Calu3 (cell line): Measurements from ENCODE around the gene SLC25A24. TPM values are rescaled to one million over a fixed set of nuclear protein-coding genes. Genes with fewer than 3 reads are reported as not detected.

Source experiments
- BruUV-seq: library from RNA; stranded (reverse); fragments of 400-500 nt; replicated peaks from 2 replicates; lab custom pipeline; 2021; lab: Mats Ljungman, UMichigan
- CTCF ChIA-PET: fragments of 300-600 bp; sonication (Branson Sonifier 250); formaldehyde crosslinking; loops from one replicate; lab custom pipeline; 2022; ENCODE audit warnings: antibody characterized with exemption; lab: Charles Lee
- DNase-seq: peaks from one replicate; pipeline ENCODE4 v3.0.0; 2022
- H3K27ac Mint-ChIP-seq: one replicate; pipeline ENCODE4 v1.8.0; 2022; ENCODE audit warnings: mixed read lengths; ENCODE audit not compliant: unreplicated experiment
- H3K27me3 Mint-ChIP-seq: one replicate; pipeline ENCODE4 v1.8.0; 2022; ENCODE audit warnings: mixed read lengths; ENCODE audit not compliant: unreplicated experiment
- H3K36me3 Mint-ChIP-seq: one replicate; pipeline ENCODE4 v1.8.0; 2022; ENCODE audit warnings: mild to moderate bottlenecking, moderate library complexity, mixed read lengths; ENCODE audit not compliant: insufficient read depth, unreplicated experiment
- H3K4me1 Mint-ChIP-seq: one replicate; pipeline ENCODE4 v1.8.0; 2022; ENCODE audit warnings: mild to moderate bottlenecking, low read depth, mixed read lengths; ENCODE audit not compliant: unreplicated experiment
- H3K4me3 Mint-ChIP-seq: one replicate; pipeline ENCODE4 v1.8.0; 2022; ENCODE audit warnings: mild to moderate bottlenecking, low read depth, moderate library complexity, mixed read lengths; ENCODE audit not compliant: unreplicated experiment
- H3K9me3 Mint-ChIP-seq: one replicate; pipeline ENCODE4 v1.8.0; 2022; ENCODE audit warnings: low read depth, mixed read lengths; ENCODE audit not compliant: unreplicated experiment
- intact Hi-C: fragments of 100-400 bp; cut with micrococcal nuclease; formaldehyde crosslinking; loops from one replicate; pipeline ENCODE4 v1.10.0; 2022; ENCODE audit not compliant: unreplicated experiment
- total RNA-seq: library from RNA; stranded (reverse); gene quantifications from 2 replicates; pipeline ENCODE4 v1.2.3, GENCODE V29; 2022
- TF ChIP-seq, protein P1 (sequence below): fragments of 200-600 bp; IDR thresholded peaks from one replicate; pipeline ENCODE4 v1.8.0; 2022; ENCODE audit warnings: antibody characterized with exemption; ENCODE audit not compliant: unreplicated experiment

SLC25A24 gene
- total RNA-seq, 1 experiment from 2014 or later, result 40.7 TPM

DNA sequence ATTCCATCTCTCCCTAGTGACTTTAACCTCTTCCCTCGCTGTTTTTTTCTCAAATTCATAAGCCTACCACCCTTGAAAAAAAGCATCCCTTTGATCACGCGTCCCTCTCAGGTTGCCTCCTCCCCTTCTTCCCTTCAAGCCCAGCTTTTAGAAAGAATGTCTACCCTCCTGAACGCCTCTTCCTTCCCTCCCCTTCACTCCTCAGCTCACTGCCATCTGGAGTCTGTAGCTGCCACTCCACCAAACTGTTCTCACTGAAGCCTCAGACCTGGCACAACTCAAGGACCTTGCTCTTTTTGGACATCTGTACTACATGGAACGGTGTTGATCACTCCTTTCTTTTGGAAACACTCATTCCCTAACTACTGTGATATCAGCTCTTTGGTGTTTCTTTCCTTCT is 80.6 kb downstream of the SLC25A24 start:
- CTCF ChIA-PET, result interaction anchor here (0.7 to 2.9 kb wide), 2 partner anchors 337 to 705 kb away, joined by 4 to 12 read pairs; no protein-coding TSS in a partner anchor
- Mint-ChIP-seq H3K4me3 (no peak overlapping the region), H3K9me3 (no peaks in the 10 kb centered on the region), H3K27ac (no peak overlapping the region), H3K4me1 (no peaks in the 10 kb centered on the region), H3K27me3 (peaks cover 63% of the 10 kb centered on the region), H3K36me3 (peaks cover 10% of the 10 kb centered on the region)
- TF ChIP-seq, protein P1, sequence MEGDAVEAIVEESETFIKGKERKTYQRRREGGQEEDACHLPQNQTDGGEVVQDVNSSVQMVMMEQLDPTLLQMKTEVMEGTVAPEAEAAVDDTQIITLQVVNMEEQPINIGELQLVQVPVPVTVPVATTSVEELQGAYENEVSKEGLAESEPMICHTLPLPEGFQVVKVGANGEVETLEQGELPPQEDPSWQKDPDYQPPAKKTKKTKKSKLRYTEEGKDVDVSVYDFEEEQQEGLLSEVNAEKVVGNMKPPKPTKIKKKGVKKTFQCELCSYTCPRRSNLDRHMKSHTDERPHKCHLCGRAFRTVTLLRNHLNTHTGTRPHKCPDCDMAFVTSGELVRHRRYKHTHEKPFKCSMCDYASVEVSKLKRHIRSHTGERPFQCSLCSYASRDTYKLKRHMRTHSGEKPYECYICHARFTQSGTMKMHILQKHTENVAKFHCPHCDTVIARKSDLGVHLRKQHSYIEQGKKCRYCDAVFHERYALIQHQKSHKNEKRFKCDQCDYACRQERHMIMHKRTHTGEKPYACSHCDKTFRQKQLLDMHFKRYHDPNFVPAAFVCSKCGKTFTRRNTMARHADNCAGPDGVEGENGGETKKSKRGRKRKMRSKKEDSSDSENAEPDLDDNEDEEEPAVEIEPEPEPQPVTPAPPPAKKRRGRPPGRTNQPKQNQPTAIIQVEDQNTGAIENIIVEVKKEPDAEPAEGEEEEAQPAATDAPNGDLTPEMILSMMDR, result no peak
- DNase-seq, result no peak
- no TSS peak for BruUV-seq
- intact Hi-C loops, result no loop called here

DNA sequence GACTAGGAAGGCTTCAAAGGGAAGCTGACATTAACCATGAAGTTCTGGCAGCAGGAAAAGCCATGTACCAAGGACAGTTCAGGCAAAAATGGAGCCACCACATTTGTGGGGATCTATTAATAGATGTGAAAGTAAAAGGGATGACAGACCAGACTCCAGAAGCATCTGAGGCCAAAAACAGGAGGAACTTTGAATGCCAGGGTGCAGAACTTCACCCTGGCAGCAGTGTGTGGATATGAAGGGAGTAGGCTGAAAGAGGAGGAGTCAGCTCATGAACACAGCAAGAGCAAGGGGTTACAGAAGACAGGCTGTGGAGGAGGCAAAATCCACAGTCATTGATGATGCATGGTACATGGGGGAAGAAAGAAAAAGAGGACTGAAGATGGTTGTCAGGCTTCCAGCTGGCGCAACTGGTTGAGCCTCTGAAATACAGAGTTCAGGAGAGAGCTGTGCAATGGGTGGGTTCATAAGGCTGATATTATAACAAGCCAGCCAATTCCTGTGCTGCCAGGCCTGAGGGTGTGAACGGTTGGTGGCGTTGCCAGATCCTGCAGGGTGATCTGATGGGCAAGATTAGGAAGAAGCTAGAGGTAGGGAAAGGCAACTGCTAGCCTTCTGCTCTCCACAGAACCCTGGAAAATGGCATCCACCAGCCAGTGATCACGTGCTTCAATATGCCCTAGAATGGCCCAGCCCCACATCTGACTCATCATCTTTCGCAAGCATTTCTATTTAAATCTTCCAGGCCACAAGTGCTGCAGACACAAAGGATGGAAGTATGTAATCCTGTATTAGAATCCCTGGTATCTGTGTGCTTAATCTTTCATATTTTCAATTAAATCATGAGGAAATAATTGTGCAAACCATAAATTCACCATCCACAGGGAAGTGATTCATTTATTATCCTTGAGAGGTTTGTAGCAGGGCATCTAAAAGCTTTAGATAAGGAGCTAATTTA is 81.9 kb downstream of the SLC25A24 start:
- CTCF ChIA-PET, result interaction anchor here (2.9 kb wide), 1 partner anchor 336 kb away, joined by 12 read pairs; no protein-coding TSS in a partner anchor
- no peaks in the 10 kb centered on the region for H3K9me3 Mint-ChIP-seq
- H3K27me3 Mint-ChIP-seq, result peaks cover 61% of the 10 kb centered on the region
- H3K4me3 Mint-ChIP-seq, result no peak overlapping the region
- H3K36me3 Mint-ChIP-seq, result peaks cover 10% of the 10 kb centered on the region
- BruUV-seq, result no TSS peak
- H3K4me1 Mint-ChIP-seq, result no peaks in the 10 kb centered on the region
- intact Hi-C loops, result no loop called here
- DNase-seq, result no peak
- TF ChIP-seq, protein P1, result no peak
- H3K27ac Mint-ChIP-seq, result no peak overlapping the region

- CTCF ChIA-PET, result no interaction called here
- BruUV-seq, result no TSS peak
- intact Hi-C loops, result no loop called here
- no peak overlapping the region for H3K4me3 Mint-ChIP-seq
- H3K4me1 Mint-ChIP-seq, result no peaks in the 10 kb centered on the region
- peaks cover 3% of the 10 kb centered on the region for H3K36me3 Mint-ChIP-seq
- no peak overlapping the region for H3K27ac Mint-ChIP-seq
- DNase-seq, result no peak
- TF ChIP-seq, protein P1, result no peak
- H3K9me3 Mint-ChIP-seq, result no peaks in the 10 kb centered on the region
- H3K27me3 Mint-ChIP-seq, result peaks cover 51% of the 10 kb centered on the region
These were observed 82.9 kb downstream of the SLC25A24 start for GRCh38 chr1:108117237-108117636.

DNA sequence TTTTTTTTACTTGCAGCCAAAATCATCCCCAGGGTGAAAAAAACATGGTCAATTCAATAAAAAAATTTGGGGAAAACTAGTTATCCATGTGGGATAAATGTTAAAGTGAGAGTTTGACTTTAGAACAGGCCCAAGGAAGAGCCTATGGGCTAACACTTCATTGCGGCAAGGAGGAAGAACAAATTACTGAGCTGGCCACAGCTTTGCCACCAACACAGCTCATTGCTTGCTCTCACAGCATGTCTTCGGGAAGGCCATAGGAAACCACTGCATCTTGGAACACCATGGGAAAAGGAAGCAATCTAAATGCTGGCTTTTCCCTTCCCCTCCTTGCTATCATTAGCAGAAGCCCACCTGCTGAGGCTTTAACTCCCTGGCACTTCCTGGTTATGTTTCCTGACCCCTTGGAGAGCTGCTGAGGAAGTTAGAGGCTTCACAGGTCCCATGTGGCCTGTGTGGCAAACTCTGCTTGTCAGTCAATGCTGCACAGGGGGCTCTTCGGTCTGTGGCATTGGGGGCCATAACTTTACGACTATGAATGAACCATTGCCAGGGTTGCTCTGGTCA is 86.0 kb downstream of the SLC25A24 start:
- no peak overlapping the region for H3K27ac Mint-ChIP-seq

More for the DNA sequence above, 86.0 kb downstream of the SLC25A24 start:
- Mint-ChIP-seq H3K27me3 (peaks cover 20% of the 10 kb centered on the region), H3K9me3 (no peaks in the 10 kb centered on the region), H3K4me1 (no peaks in the 10 kb centered on the region), H3K36me3 (no peaks in the 10 kb centered on the region), H3K4me3 (no peak overlapping the region)
- BruUV-seq, result no TSS peak
- TF ChIP-seq, protein P1, result no peak
- DNase-seq, result no peak
- intact Hi-C loops, result no loop called here
- CTCF ChIA-PET, result no interaction called here
